GM21576 (cell line): ENCODE data around the gene CFAP92.
"Not testable (repeated sequence)": the region's sequence is repeated elsewhere in the genome, so short reads cannot be mapped to it uniquely, and the experiment has no call there.

ENCODE experiments used
- ATAC-seq: cut with Tn5 transposase; IDR thresholded peaks from one replicate; pipeline ENCODE4 v1.9.1; 2021; ENCODE audit warnings: mild to moderate bottlenecking, moderate library complexity; ENCODE audit not compliant: unreplicated experiment

Gene CFAP92

GRCh38 chr3:128873244-128874022 lies 120.4 kb downstream of the CFAP92 start:
- ATAC-seq, result no peak

- ATAC-seq, result no peak
These were observed 121.1 kb downstream of the CFAP92 start for GRCh38 chr3:128872744-128873143.

- ATAC-seq, result no peak
These were observed 121.6 kb downstream of the CFAP92 start for GRCh38 chr3:128872282-128872681.

- no peak for ATAC-seq
These were observed 123.5 kb downstream of the CFAP92 start for GRCh38 chr3:128870347-128870746.

GRCh38 chr3:128867200-128868125 lies 126.4 kb downstream of the CFAP92 start:
- ATAC-seq, result no peak

- not testable (repeated sequence) for ATAC-seq
These were observed 128.7 kb downstream of the CFAP92 start for GRCh38 chr3:128864849-128865804.

- no peak for ATAC-seq
These were observed 129.5 kb downstream of the CFAP92 start for GRCh38 chr3:128864351-128864811.

- no peak for ATAC-seq
These were observed 130.3 kb downstream of the CFAP92 start for GRCh38 chr3:128863560-128863959.

GRCh38 chr3:128861491-128861890 lies 132.4 kb downstream of the CFAP92 start:
- no peak for ATAC-seq
